ENCODE results near the gene BEND7. TPM values are rescaled to one million over a fixed set of nuclear protein-coding genes. Genes with fewer than 3 reads are reported as not detected.

Gene BEND7
- total and polyA plus RNA-seq, 4 donors = 4.9 to 27.6 (median 10.4) TPM

- ATAC-seq (ENCODE audit: insufficient read depth, low FRiP score) = no peak
- TF ChIP-seq, protein P1, sequence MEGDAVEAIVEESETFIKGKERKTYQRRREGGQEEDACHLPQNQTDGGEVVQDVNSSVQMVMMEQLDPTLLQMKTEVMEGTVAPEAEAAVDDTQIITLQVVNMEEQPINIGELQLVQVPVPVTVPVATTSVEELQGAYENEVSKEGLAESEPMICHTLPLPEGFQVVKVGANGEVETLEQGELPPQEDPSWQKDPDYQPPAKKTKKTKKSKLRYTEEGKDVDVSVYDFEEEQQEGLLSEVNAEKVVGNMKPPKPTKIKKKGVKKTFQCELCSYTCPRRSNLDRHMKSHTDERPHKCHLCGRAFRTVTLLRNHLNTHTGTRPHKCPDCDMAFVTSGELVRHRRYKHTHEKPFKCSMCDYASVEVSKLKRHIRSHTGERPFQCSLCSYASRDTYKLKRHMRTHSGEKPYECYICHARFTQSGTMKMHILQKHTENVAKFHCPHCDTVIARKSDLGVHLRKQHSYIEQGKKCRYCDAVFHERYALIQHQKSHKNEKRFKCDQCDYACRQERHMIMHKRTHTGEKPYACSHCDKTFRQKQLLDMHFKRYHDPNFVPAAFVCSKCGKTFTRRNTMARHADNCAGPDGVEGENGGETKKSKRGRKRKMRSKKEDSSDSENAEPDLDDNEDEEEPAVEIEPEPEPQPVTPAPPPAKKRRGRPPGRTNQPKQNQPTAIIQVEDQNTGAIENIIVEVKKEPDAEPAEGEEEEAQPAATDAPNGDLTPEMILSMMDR (IDR thresholded peaks at IDR 0.05; ENCODE audit: control extremely low read depth, extremely low read depth) = no peak
- no peaks in the 10 kb centered on the region for H3K27me3 ChIP-seq (ENCODE audit: control insufficient read depth in 3 of 3, insufficient read depth in 3 of 3, low read length in 2 of 3)
- WGBS, 2 donors = 86 to 96% methylated on average over 10 of the region's 10 CpGs
- no peak overlapping the region for H3K9ac ChIP-seq (ENCODE audit: insufficient read depth in 1 of 2, low read length in 2 of 2)
- no peak overlapping the region for H3K4me3 ChIP-seq
- H3K4me1 ChIP-seq (ENCODE audit: control insufficient read depth in 5 of 5, insufficient read depth in 5 of 5, low read length in 5 of 5) = peaks cover 0 to 6% (median 0%) of the 10 kb centered on the region in 5 donors
- H3K9me3 ChIP-seq (ENCODE audit: control insufficient read depth in 4 of 4, insufficient read depth in 3 of 4, low read length in 3 of 4) = no peaks in the 10 kb centered on the region
- DNase-seq = no peak
- peaks cover 0 to 5% (median 1%) of the 10 kb centered on the region in 4 donors for H3K36me3 ChIP-seq (ENCODE audit: control insufficient read depth in 4 of 4, insufficient read depth in 4 of 4, low read length in 4 of 4)
- H3K27ac ChIP-seq (ENCODE audit: low read depth in 1 of 2, low read length in 1 of 2) = no peak overlapping the region
These were observed 47.1 kb downstream of the BEND7 start for GRCh38 chr10:13481690-13482089.

- Histone ChIP-seq H3K9me3 (ENCODE audit: control insufficient read depth in 4 of 4, insufficient read depth in 3 of 4, low read length in 3 of 4) (peaks cover 0 to 2% (median 0%) of the 10 kb centered on the region in 4 donors), H3K4me3 (no peak overlapping the region), H3K9ac (ENCODE audit: insufficient read depth in 1 of 2, low read length in 2 of 2) (no peak overlapping the region), H3K36me3 (ENCODE audit: control insufficient read depth in 4 of 4, insufficient read depth in 4 of 4, low read length in 4 of 4) (peaks cover 0 to 7% (median 0%) of the 10 kb centered on the region in 4 donors), H3K4me1 (ENCODE audit: control insufficient read depth in 5 of 5, insufficient read depth in 5 of 5, low read length in 5 of 5) (no peaks in the 10 kb centered on the region), H3K27ac (ENCODE audit: low read depth in 1 of 2, low read length in 1 of 2) (no peak overlapping the region), H3K27me3 (ENCODE audit: control insufficient read depth in 3 of 3, insufficient read depth in 3 of 3, low read length in 2 of 3) (no peaks in the 10 kb centered on the region)
- no peak for ATAC-seq (ENCODE audit: insufficient read depth, low FRiP score)
- DNase-seq = no peak
- TF ChIP-seq, protein P1 (IDR thresholded peaks at IDR 0.05; ENCODE audit: control extremely low read depth, extremely low read depth) = no peak
These were observed 53.7 kb downstream of the BEND7 start for GRCh38 chr10:13475124-13475523.

DNA sequence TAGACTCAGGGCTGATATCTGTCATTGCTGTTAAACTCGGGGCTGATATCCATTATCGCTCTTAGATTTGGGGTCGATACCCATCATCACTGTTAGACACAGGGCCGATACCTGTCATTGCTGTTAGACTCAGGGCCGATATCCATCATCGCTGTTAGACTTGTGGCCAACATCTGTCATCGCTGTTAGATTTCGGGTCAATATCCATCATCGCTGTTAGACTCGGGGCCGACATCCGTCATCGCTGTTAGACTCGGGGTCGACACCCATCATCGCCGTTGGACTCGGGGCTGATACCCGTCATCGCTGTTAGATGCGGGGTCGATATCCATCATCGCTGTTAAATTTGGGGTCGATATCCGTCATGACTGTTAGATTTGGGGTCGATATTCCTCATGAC is 54.8 kb downstream of the BEND7 start:
- Histone ChIP-seq H3K36me3 (ENCODE audit: control insufficient read depth in 4 of 4, insufficient read depth in 4 of 4, low read length in 4 of 4) (peaks cover 0 to 5% (median 0%) of the 10 kb centered on the region in 4 donors), H3K9me3 (ENCODE audit: control insufficient read depth in 4 of 4, insufficient read depth in 3 of 4, low read length in 3 of 4) (peaks cover 0 to 2% (median 0%) of the 10 kb centered on the region in 4 donors), H3K27ac (ENCODE audit: low read depth in 1 of 2, low read length in 1 of 2) (no peak overlapping the region), H3K4me1 (ENCODE audit: control insufficient read depth in 5 of 5, insufficient read depth in 5 of 5, low read length in 5 of 5) (no peaks in the 10 kb centered on the region), H3K9ac (ENCODE audit: insufficient read depth in 1 of 2, low read length in 2 of 2) (no peak overlapping the region), H3K27me3 (ENCODE audit: control insufficient read depth in 3 of 3, insufficient read depth in 3 of 3, low read length in 2 of 3) (no peaks in the 10 kb centered on the region), H3K4me3 (no peak overlapping the region)
- TF ChIP-seq, protein P1 (IDR thresholded peaks at IDR 0.05; ENCODE audit: control extremely low read depth, extremely low read depth) = no peak
- 98% methylated on average over 26 of the region's 26 CpGs for WGBS, 2 donors
- no peak for DNase-seq
- ATAC-seq (ENCODE audit: insufficient read depth, low FRiP score) = no peak

GRCh38 chr10:13472359-13472758 is 56.5 kb downstream of the BEND7 start:
- Histone ChIP-seq H3K4me1 (ENCODE audit: control insufficient read depth in 5 of 5, insufficient read depth in 5 of 5, low read length in 5 of 5) (no peaks in the 10 kb centered on the region), H3K36me3 (ENCODE audit: control insufficient read depth in 4 of 4, insufficient read depth in 4 of 4, low read length in 4 of 4) (peaks cover 0 to 5% (median 0%) of the 10 kb centered on the region in 4 donors), H3K27ac (ENCODE audit: low read depth in 1 of 2, low read length in 1 of 2) (no peak overlapping the region), H3K9me3 (ENCODE audit: control insufficient read depth in 4 of 4, insufficient read depth in 3 of 4, low read length in 3 of 4) (peaks cover 0 to 2% (median 0%) of the 10 kb centered on the region in 4 donors), H3K27me3 (ENCODE audit: control insufficient read depth in 3 of 3, insufficient read depth in 3 of 3, low read length in 2 of 3) (no peaks in the 10 kb centered on the region), H3K4me3 (no peak overlapping the region), H3K9ac (ENCODE audit: insufficient read depth in 1 of 2, low read length in 2 of 2) (no peak overlapping the region)
- TF ChIP-seq, protein P1 (IDR thresholded peaks at IDR 0.05; ENCODE audit: control extremely low read depth, extremely low read depth) = no peak
- 97 to 99% methylated on average over 19 of the region's 19 CpGs for WGBS, 2 donors
- ATAC-seq (ENCODE audit: insufficient read depth, low FRiP score) (no peak), DNase-seq (no peak)

Data from lung (tissue), 12 donors.